MM.1S (cell line): ENCODE measurements around the gene ISL2.

Experiments
- EZH2 ChIP-seq: fragments of 300-600 bp; sonication (generic); optimal IDR thresholded peaks from 2 replicates; pipeline ENCODE3; 2017; ENCODE audit warnings: low read depth, mild to moderate bottlenecking, antibody characterized with exemption, low read length, mixed read lengths
- EZH2phosphoT487 ChIP-seq: fragments of 300-600 bp; sonication (generic); IDR thresholded peaks from 2 replicates; pipeline ENCODE4 v1.6.1; 2018; ENCODE audit warnings: antibody characterized with exemption, low read length
- TF ChIP-seq, protein P1 (sequence below): fragments of 300-600 bp; sonication (generic); IDR thresholded peaks from 2 replicates; pipeline ENCODE4 v1.5.1; 2016; ENCODE audit warnings: antibody characterized with exemption, low read length, mixed read lengths

DNA sequence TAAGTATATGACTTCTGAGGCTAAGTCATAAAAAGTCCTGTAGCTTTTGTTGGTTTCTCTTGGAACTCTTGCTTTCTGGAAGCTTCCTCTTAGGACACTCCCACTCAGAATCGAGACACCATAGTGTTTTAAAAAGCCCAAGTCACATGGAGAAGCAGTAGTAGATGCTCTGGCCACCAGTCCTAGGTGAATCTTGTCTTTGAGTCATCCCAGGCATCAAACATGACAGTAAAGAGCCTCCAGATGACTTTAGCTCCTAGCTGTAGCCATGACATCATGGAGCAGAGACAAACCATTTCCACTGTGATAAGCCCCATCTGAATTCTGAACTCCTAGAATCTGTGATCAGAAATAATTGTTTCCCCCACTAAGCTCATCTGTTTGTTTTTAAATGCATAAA is 42.1 kb downstream of the ISL2 start:
- TF ChIP-seq, protein P1, sequence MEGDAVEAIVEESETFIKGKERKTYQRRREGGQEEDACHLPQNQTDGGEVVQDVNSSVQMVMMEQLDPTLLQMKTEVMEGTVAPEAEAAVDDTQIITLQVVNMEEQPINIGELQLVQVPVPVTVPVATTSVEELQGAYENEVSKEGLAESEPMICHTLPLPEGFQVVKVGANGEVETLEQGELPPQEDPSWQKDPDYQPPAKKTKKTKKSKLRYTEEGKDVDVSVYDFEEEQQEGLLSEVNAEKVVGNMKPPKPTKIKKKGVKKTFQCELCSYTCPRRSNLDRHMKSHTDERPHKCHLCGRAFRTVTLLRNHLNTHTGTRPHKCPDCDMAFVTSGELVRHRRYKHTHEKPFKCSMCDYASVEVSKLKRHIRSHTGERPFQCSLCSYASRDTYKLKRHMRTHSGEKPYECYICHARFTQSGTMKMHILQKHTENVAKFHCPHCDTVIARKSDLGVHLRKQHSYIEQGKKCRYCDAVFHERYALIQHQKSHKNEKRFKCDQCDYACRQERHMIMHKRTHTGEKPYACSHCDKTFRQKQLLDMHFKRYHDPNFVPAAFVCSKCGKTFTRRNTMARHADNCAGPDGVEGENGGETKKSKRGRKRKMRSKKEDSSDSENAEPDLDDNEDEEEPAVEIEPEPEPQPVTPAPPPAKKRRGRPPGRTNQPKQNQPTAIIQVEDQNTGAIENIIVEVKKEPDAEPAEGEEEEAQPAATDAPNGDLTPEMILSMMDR, result no peak
- no peak for TF ChIP-seq EZH2
- TF ChIP-seq EZH2phosphoT487, result no peak
